Suprapubic skin (tissue), 3 donors: ENCODE measurements around the gene TSPO2.

ENCODE experiments used
- EP300 ChIP-seq: sonication (generic); formaldehyde crosslinking; IDR thresholded peaks from one replicate; pipeline ENCODE4 v1.6.1; 2017; ENCODE audit warnings: antibody characterized with exemption
- POLR2A ChIP-seq, 2 donors: fragments of 450-650 bp; IDR thresholded peaks; one replicate each; pipeline ENCODE4 v1.6.1; 2017; ENCODE audit warnings: antibody characterized with exemption in 2 of 2, mild to moderate bottlenecking in 2 of 2, moderate library complexity in 2 of 2
- TF ChIP-seq, protein P1 (sequence below), 2 donors: fragments of 200-600 bp in 1 of 2; fragments of 450-650 bp in 1 of 2; sonication (generic) in 1 of 2; IDR thresholded peaks; one replicate each; pipeline ENCODE4 v1.5.1; 2016 to 2019; ENCODE audit warnings: antibody characterized with exemption in 2 of 2, mild to moderate bottlenecking in 1 of 2, moderate library complexity in 1 of 2

DNA sequence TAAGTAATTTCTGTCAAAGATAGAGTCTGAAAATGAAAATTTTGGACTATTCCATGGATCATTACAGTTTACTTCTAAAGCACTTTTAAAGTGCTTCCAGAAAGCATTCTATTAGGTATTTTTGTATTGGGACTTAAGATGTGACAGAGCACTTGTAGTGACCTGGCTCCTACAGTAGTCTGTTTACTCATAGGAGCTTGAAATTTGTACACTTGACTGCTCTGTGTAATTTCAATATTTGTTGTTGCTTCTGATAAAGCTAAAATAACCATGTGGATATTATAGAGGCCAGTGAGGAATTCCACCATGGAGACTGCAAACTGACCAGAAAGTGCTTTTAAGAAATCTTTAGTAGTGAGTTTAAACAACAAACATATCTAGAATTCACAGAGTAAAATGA, 40.8 kb downstream of the TSPO2 start:
- no peak for TF ChIP-seq EP300
- TF ChIP-seq, protein P1, sequence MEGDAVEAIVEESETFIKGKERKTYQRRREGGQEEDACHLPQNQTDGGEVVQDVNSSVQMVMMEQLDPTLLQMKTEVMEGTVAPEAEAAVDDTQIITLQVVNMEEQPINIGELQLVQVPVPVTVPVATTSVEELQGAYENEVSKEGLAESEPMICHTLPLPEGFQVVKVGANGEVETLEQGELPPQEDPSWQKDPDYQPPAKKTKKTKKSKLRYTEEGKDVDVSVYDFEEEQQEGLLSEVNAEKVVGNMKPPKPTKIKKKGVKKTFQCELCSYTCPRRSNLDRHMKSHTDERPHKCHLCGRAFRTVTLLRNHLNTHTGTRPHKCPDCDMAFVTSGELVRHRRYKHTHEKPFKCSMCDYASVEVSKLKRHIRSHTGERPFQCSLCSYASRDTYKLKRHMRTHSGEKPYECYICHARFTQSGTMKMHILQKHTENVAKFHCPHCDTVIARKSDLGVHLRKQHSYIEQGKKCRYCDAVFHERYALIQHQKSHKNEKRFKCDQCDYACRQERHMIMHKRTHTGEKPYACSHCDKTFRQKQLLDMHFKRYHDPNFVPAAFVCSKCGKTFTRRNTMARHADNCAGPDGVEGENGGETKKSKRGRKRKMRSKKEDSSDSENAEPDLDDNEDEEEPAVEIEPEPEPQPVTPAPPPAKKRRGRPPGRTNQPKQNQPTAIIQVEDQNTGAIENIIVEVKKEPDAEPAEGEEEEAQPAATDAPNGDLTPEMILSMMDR (IDR thresholded peaks at IDR 0.05): no peak
- no peak for TF ChIP-seq POLR2A (IDR thresholded peaks at IDR 0.05)
